Activated CD4-positive, alpha-beta T cell treated with anti-CD3 and anti-CD28 coated beads, Interleukin-2, amount 10 ng/mL, durations not matched to agents 24 days and 14 days (primary cell): ENCODE results near the gene HP. TPM values are rescaled to one million over a fixed set of nuclear protein-coding genes. Genes with fewer than 3 reads are reported as not detected.
"Not testable (repeated sequence)": the region's sequence is repeated elsewhere in the genome, so short reads cannot be mapped to it uniquely, and the experiment has no call there.

Experiments
- DNase-seq: peaks from one replicate; pipeline ENCODE4 v3.0.0; 2022
- H3K27ac Mint-ChIP-seq: one replicate; pipeline ENCODE4 v1.8.0; 2022; ENCODE audit warnings: mild to moderate bottlenecking, mixed read lengths
- H3K27me3 Mint-ChIP-seq: one replicate; pipeline ENCODE4 v1.8.0; 2022; ENCODE audit warnings: mixed read lengths
- H3K36me3 Mint-ChIP-seq: one replicate; pipeline ENCODE4 v1.8.0; 2022; ENCODE audit warnings: low read depth, mild to moderate bottlenecking, mixed read lengths
- H3K4me1 Mint-ChIP-seq: one replicate; pipeline ENCODE4 v1.8.0; 2021; ENCODE audit warnings: mixed read lengths
- H3K4me3 Mint-ChIP-seq: one replicate; pipeline ENCODE4 v1.8.0; 2022; ENCODE audit warnings: mild to moderate bottlenecking, moderate library complexity, mixed read lengths
- H3K9me3 Mint-ChIP-seq: one replicate; pipeline ENCODE4 v1.8.0; 2021; ENCODE audit warnings: mixed read lengths
- intact Hi-C: fragments of 100-400 bp; cut with micrococcal nuclease; formaldehyde crosslinking; loops from one replicate; pipeline ENCODE4 v1.15.1; 2023
- total RNA-seq: library from RNA; stranded (reverse); gene quantifications from 2 replicates; pipeline ENCODE4 v1.2.3, GENCODE V29; 2022

Gene HP, protein sequence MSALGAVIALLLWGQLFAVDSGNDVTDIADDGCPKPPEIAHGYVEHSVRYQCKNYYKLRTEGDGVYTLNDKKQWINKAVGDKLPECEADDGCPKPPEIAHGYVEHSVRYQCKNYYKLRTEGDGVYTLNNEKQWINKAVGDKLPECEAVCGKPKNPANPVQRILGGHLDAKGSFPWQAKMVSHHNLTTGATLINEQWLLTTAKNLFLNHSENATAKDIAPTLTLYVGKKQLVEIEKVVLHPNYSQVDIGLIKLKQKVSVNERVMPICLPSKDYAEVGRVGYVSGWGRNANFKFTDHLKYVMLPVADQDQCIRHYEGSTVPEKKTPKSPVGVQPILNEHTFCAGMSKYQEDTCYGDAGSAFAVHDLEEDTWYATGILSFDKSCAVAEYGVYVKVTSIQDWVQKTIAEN
- not detected in 2 replicates for total RNA-seq

DNA sequence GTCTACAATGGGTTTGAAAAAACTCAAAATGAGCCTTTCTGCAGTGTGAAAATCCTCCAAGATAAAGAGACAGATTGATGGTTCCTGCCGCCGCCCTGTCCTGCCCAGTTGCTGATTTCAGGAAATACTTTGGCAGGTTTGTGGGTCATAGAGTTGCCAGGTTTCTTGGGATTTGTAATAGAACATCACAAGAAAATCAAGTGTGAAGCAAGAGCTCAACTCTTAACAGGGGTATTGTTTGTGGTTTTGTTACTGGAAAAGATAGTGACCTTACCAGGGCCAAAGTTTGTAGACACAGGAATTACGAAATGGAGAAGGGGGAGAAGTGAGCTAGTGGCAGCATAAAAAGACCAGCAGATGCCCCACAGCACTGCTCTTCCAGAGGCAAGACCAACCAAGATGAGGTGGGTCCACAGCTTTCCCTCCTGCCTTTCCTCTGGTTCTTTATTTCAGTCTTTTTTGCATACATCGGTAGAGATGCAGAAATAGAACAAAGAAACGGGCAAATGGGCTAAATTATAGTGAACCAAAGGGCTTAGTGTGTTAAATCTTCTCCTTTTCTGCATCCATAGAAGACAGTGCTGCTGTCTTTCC, at the start of gene HP:
Gene HP, plus strand, starts transcription at position 252 of the 594 bp plus-strand sequence. Its CDS starts 148 bp downstream, at position 400.
- H3K27me3 Mint-ChIP-seq, H3K9me3 Mint-ChIP-seq, DNase-seq, H3K27ac Mint-ChIP-seq, intact Hi-C loops, H3K4me3 Mint-ChIP-seq, H3K4me1 Mint-ChIP-seq, H3K36me3 Mint-ChIP-seq: not testable (repeated sequence)

DNA sequence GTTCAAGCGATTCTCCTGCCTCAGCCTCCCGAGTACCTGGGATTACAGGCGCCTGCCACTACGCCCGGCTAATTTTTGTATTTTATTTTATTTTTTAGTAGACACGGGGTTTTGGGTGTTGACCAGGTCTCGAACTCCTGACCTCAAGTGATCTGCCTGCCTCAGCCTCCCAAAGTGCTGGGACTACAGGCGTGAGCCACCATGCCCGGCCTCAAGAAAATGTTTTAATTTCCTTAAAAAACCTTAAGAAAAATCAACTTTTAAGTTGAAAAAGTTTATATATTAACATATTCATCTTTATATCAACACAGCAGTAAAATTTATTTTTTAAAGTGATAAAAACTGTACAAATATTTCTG, 46.3 kb upstream of the HP start:
- H3K9me3 Mint-ChIP-seq, H3K27ac Mint-ChIP-seq, DNase-seq, H3K27me3 Mint-ChIP-seq: not testable (repeated sequence)
- H3K4me1 Mint-ChIP-seq, result peaks cover 16% of the 10 kb centered on the region
- intact Hi-C loops, result loop anchor here (1.0 to 10.0 kb wide), 6 partner anchors 85 to 723 kb away; partner anchors contain the start of genes AP1G1, ATXN1L, CMTR2 and DHX38
- peaks cover 15% of the 10 kb centered on the region for H3K36me3 Mint-ChIP-seq
- H3K4me3 Mint-ChIP-seq, result peak overlapping the region; percentile 91

DNA sequence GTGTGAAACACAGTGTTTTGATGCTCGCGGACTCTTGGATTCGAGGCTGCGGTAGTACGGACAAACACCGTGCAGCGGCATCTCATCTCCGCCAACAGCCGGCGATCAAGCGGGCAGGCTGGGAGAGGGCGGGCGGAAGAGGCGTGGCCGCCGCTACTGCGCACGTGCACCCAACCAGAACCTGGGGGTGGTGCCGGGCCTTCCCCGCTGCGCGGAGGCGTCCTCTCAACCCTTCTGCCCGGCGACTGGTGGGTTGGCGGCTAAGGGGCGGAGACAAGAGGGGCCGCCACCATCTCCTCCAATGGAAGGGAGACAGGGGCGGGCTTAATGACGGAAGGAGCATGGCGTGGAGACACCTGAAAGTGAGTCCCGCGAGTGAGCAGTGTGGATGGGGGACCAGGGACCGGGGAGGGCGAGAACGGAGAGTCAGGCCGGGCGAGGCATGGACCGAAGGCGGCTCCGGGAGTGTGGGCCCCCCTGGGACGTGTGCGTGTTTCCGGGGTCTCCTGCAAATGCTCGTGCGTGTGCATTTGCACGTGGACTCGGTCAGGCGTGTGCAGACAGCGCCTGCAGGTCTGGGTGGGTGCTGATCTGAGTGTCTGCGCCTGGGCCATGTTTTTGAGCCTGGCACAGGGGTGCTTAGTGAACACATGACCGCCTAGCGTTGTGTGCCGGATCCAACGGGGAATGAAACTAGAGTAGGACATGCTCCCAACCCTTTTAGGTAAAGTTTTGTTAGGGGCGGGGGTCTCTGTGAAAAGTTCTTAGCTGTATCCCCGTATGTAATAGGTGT, 45.7 kb upstream of the HP start, which contains the start of gene DHODH:
Gene DHODH, plus strand, starts transcription at position 321 of the 793 bp plus-strand sequence. Its CDS starts 21 bp downstream, at position 342.
- peak; percentile 99 for DNase-seq
- Mint-ChIP-seq H3K36me3 (peaks cover 20% of the 10 kb centered on the region), H3K4me1 (peaks cover 22% of the 10 kb centered on the region), H3K27ac (peak within 1 kb of the TSS; percentile 93), H3K9me3 (no peaks in the 10 kb centered on the region), H3K27me3 (peaks cover 5% of the 10 kb centered on the region), H3K4me3 (peak within 1 kb of the TSS; percentile 91)
- intact Hi-C loops, result loop anchor here (1.0 to 10.0 kb wide), 6 partner anchors 85 to 724 kb away; partner anchors contain the start of genes AP1G1, ATXN1L, CMTR2 and DHX38

DNA sequence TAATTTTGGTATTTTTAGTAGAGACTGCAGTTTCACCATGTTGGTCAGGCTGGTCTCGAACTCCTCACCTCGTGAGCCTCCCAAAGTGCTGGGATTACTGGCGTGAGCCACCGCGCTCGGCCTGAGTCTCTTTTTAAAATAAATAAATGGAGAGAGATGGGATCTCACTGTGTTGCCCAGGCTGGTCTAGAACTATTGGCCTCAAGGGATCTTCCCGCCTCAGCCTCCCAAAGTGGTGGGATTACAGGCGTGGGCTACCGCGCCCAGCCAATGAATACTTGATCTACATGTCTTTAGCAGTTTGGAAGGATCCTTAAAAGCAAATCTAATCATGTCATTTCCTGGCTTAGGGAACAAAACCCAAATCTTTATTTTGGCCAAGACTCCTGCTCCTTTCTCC, 44.5 kb upstream of the HP start:
- H3K36me3 Mint-ChIP-seq, result peaks cover 22% of the 10 kb centered on the region
- H3K9me3 Mint-ChIP-seq, result no peaks in the 10 kb centered on the region
- peaks cover 24% of the 10 kb centered on the region for H3K4me1 Mint-ChIP-seq
- peak overlapping the region; percentile 71 for H3K27ac Mint-ChIP-seq
- no peak for DNase-seq
- intact Hi-C loops, result loop anchor here (2.0 to 10.0 kb wide), 4 partner anchors 115 to 725 kb away; partner anchors contain the start of genes AP1G1, CMTR2, IST1 and ZNF821
- H3K4me3 Mint-ChIP-seq, result peak overlapping the region; percentile 78
- peaks cover 5% of the 10 kb centered on the region for H3K27me3 Mint-ChIP-seq

DNA sequence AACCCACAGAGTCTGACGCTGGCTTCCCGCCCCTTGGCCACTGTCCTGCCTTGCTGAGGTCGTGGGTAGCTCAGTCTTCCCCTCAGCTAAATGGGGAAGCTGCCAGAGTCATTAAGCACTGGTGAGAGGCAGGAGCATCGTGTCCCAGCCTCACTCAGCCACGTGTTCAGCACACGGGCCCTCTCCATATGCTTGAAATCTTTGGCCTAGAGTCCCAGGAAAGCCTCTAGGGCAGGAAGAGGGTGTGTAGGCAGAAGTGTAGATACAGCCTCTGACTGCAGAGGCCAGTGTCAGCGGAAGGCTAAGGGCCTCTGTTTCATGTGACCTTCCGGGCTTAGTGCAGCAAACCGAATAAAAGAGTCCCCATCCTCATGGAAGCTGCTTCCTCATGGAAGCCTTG, 41.7 kb upstream of the HP start:
- intact Hi-C loops, result no loop called here

DNA sequence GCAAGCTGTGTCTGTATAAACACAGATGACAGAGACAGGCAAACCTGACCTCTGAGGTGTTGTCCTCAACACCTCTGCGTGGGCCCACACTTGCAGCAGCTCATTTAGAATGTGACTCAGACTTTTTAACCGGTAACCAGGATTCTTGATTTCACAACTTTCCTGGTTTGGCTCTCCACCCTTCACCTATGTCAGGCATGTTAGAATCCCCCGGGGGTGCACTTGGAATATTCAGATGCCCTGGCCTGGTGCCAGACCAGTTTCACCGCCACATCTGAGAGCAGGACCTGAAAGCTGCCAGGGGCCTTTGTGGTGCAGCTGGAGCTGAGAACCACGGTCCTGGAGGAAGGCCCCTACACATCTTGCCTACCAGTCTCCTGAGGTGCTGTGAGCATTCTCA, 40.9 kb upstream of the HP start:
- Mint-ChIP-seq H3K9me3 (no peaks in the 10 kb centered on the region), H3K27me3 (no peaks in the 10 kb centered on the region), H3K36me3 (peaks cover 26% of the 10 kb centered on the region), H3K4me1 (peaks cover 24% of the 10 kb centered on the region), H3K27ac (peak overlapping the region; percentile 85), H3K4me3 (no peak overlapping the region)
- no peak for DNase-seq
- intact Hi-C loops, result no loop called here

More for the DNA sequence above, 41.7 kb upstream of the HP start:
- H3K4me3 Mint-ChIP-seq, result no peak overlapping the region
- peaks cover 26% of the 10 kb centered on the region for H3K36me3 Mint-ChIP-seq
- no peak overlapping the region for H3K27ac Mint-ChIP-seq
- H3K9me3 Mint-ChIP-seq, result no peaks in the 10 kb centered on the region
- no peak for DNase-seq
- H3K4me1 Mint-ChIP-seq, result peaks cover 24% of the 10 kb centered on the region
- H3K27me3 Mint-ChIP-seq, result no peaks in the 10 kb centered on the region

DNA sequence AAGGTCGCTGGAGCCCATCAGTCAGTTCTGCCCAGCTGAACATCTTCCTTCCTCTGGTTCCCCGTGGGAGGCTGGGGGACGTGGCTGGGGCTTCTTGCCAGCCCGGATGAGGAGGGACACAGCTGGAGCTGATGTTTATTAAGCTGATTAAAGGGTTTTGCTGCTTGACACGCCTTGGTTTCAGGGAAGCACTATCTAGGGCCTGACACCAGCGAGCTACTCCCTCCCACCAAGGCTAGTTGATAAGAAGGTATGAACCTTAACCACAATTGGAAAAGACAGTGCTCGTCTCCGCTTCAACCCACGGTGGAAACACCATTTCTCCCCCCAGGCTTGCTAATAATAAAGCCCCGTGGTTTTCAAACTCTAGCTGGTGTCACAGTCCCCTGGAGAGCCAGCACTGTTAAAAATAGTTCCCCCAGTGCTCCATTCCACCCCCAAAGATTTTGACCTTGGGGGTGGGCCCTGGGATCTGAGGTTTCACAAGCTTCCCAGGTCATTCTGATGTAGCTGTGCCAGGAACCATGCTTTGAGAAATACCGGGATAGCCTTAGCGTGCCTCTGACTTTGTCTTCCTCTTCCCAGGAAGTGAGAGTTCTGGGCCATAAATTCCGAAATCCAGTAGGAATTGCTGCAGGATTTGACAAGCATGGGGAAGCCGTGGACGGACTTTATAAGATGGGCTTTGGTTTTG, 40.3 kb upstream of the HP start:
- intact Hi-C loops, result no loop called here
- peak overlapping the region; percentile 85 for H3K27ac Mint-ChIP-seq
- no peak for DNase-seq
- H3K9me3 Mint-ChIP-seq, result no peaks in the 10 kb centered on the region
- H3K4me3 Mint-ChIP-seq, result no peak overlapping the region
- no peaks in the 10 kb centered on the region for H3K27me3 Mint-ChIP-seq
- H3K36me3 Mint-ChIP-seq, result peaks cover 25% of the 10 kb centered on the region
- H3K4me1 Mint-ChIP-seq, result peaks cover 22% of the 10 kb centered on the region

DNA sequence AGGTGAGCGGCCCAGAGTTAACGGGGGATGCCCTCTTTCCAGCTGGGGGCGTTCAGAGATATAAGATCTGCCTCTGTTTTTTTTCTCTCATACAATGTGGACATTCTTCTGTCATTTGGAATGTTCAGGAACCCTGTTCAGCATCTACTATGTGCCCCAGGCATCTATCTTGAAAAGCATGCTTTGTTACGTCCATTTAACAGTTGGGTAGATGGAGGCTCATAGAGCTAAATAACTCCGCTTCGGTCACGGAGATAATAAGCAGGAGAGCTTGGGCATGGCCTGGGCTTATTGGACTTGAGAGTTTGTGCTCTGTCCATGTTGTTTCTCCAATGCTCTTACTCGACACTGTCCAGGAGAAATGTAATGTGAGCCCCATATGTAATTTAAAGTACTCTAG, 39.6 kb upstream of the HP start:
- H3K4me3 Mint-ChIP-seq, result no peak overlapping the region
- H3K36me3 Mint-ChIP-seq, result peaks cover 30% of the 10 kb centered on the region
- H3K27me3 Mint-ChIP-seq, result no peaks in the 10 kb centered on the region
- intact Hi-C loops, result no loop called here
- peaks cover 21% of the 10 kb centered on the region for H3K4me1 Mint-ChIP-seq
- no peak overlapping the region for H3K27ac Mint-ChIP-seq
- DNase-seq, result no peak
- H3K9me3 Mint-ChIP-seq, result no peaks in the 10 kb centered on the region

DNA sequence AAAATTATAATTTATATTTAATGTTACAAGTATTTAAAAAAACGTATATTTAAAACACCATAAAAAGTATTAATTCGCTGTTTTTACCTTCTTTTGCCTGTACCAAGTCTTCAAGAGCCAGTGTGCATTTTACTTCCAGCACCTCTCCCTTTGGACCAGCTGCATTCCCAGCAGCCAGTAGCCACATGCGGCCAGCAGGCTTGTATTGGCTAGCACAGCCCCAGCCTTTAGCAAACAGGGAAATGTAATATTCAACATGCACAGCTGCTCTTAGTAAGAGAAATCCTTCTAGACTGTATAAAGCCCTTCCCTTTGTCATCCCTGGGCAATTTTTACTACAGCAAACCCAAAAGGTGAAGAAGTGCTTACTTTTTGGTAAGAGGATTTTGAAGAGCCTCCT, 39.2 kb upstream of the HP start:
- Mint-ChIP-seq H3K4me3 (no peak overlapping the region), H3K27me3 (no peaks in the 10 kb centered on the region), H3K9me3 (no peaks in the 10 kb centered on the region), H3K27ac (no peak overlapping the region), H3K36me3 (peaks cover 26% of the 10 kb centered on the region), H3K4me1 (peaks cover 17% of the 10 kb centered on the region)
- intact Hi-C loops, result no loop called here
- no peak for DNase-seq

DNA sequence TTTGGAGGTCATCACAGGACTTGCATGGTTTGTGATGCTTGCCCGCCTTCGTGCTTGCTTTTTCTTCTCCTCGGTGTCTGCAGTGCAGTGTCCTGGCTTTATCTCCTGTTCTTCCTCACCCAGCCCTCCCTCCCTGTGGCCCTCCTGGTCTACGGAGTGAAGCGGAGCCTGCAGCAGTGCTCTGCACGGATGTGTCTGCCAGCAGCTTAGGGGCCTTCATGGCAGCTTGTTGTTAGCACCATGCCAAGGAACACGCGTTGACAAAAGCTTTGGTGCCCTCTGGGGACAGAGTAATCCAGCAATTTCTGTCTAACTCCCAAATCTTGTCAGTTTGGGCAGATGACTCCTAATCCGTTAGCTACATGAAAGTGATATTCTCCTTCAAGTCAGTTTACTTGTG, 35.8 kb upstream of the HP start:
- no peak overlapping the region for H3K4me3 Mint-ChIP-seq
- H3K27me3 Mint-ChIP-seq, result no peaks in the 10 kb centered on the region
- intact Hi-C loops, result no loop called here
- no peaks in the 10 kb centered on the region for H3K9me3 Mint-ChIP-seq
- H3K36me3 Mint-ChIP-seq, result peaks cover 23% of the 10 kb centered on the region
- no peak for DNase-seq
- H3K4me1 Mint-ChIP-seq, result peaks cover 3% of the 10 kb centered on the region
- H3K27ac Mint-ChIP-seq, result no peak overlapping the region

DNA sequence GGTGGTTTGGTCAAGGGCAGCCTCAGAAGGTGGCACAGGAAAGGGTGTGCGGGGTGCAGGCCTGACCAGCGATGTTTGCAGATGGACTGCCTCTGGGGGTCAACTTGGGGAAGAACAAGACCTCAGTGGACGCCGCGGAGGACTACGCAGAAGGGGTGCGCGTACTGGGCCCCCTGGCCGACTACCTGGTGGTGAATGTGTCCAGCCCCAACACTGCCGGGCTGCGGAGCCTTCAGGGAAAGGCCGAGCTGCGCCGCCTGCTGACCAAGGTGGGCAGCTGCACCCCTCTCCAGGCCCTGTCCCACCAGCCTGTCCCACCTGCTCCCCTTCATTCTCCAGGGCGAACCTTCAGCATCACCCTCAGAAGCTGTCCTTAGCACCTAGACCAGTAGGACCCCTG, 33.3 kb upstream of the HP start:
- no peaks in the 10 kb centered on the region for H3K9me3 Mint-ChIP-seq

DNA sequence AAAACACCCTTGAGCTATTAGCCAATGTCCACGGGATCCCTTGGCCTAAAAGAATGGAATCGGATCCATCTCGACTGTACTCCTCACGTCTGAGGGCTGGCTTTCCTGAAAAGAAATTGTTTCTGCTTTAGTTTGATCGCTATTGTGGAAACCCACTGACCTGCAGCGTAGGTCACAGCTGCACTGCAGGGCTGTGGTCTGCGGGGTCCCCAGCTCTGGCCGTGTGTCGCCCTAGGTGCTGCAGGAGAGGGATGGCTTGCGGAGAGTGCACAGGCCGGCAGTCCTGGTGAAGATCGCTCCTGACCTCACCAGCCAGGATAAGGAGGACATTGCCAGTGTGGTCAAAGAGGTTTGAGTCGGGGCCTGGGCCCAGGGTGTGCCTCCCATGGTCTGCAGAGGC, 32.2 kb upstream of the HP start:
- Mint-ChIP-seq H3K27ac (no peak overlapping the region), H3K4me1 (no peaks in the 10 kb centered on the region), H3K4me3 (no peak overlapping the region), H3K27me3 (no peaks in the 10 kb centered on the region), H3K9me3 (no peaks in the 10 kb centered on the region), H3K36me3 (peaks cover 34% of the 10 kb centered on the region)
- intact Hi-C loops, result no loop called here
- DNase-seq, result no peak

More for the DNA sequence above, 33.3 kb upstream of the HP start:
- intact Hi-C loops, result no loop called here
- no peak for DNase-seq
- Mint-ChIP-seq H3K4me1 (no peaks in the 10 kb centered on the region), H3K27ac (no peak overlapping the region), H3K36me3 (peaks cover 36% of the 10 kb centered on the region), H3K4me3 (no peak overlapping the region), H3K27me3 (no peaks in the 10 kb centered on the region)

DNA sequence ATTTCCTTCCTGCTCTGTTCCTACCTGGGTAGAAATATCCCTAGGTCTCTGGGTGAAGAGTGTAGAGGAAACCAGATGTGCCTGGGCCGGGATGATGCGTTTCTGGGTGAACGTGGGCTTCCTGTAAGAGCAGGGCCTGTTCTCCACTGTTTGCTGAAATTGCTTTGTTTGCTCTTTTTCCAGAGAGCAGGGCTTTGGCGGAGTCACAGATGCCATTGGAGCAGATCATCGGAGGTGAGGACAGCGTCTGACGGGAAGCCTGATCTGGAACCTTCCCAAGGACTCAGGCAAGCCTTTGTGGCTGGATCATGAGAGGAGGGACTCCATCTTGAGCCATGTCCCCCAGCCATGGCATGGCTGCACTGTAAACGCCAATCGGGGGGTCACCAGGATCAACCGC, 30.3 kb upstream of the HP start:
- H3K27ac Mint-ChIP-seq, result no peak overlapping the region
- intact Hi-C loops, result no loop called here
- H3K36me3 Mint-ChIP-seq, result peaks cover 36% of the 10 kb centered on the region
- no peaks in the 10 kb centered on the region for H3K4me1 Mint-ChIP-seq
- no peaks in the 10 kb centered on the region for H3K9me3 Mint-ChIP-seq
- no peaks in the 10 kb centered on the region for H3K27me3 Mint-ChIP-seq
- no peak overlapping the region for H3K4me3 Mint-ChIP-seq
- no peak for DNase-seq
